Karpas-422 (cell line): Measurements from ENCODE around the gene NKAIN1. TPM values are rescaled to one million over a fixed set of nuclear protein-coding genes. Genes with fewer than 3 reads are reported as not detected.
"Not testable (repeated sequence)": the region's sequence is repeated elsewhere in the genome, so short reads cannot be mapped to it uniquely, and the experiment has no call there.

Source experiments
- DNase-seq: peaks from one replicate; pipeline ENCODE4 v3.0.0-alpha.2; 2015
- H2AFZ ChIP-seq: fragments of 200-600 bp; sonication (generic); 2 replicates; pipeline ENCODE4 v1.6.1; 2014; ENCODE audit warnings: antibody characterized with exemption, low read length, mixed read lengths
- H3K27ac ChIP-seq: fragments of 200-600 bp; sonication (generic); 2 replicates; pipeline ENCODE4 v1.5.1; 2014; ENCODE audit warnings: mild to moderate bottlenecking, low read length, moderate library complexity
- H3K27me3 ChIP-seq: fragments of 200-600 bp; sonication (generic); 2 replicates; pipeline ENCODE4 v1.6.1; 2014; ENCODE audit warnings: low read length, mixed read lengths
- H3K36me3 ChIP-seq: fragments of 200-600 bp; sonication (generic); 2 replicates; pipeline ENCODE4 v1.6.1; 2014; ENCODE audit warnings: low read length, mixed read lengths; ENCODE audit not compliant: insufficient read depth
- H3K4me1 ChIP-seq: fragments of 200-600 bp; sonication (generic); 2 replicates; pipeline ENCODE4 v1.6.1; 2014; ENCODE audit warnings: mild to moderate bottlenecking, low read length, mixed read lengths
- H3K4me2 ChIP-seq: fragments of 200-600 bp; sonication (generic); 2 replicates; pipeline ENCODE4 v1.6.1; 2014; ENCODE audit warnings: low read length, low read depth, mild to moderate bottlenecking; ENCODE audit not compliant: poor library complexity, severe bottlenecking
- H3K4me3 ChIP-seq: fragments of 200-600 bp; sonication (generic); 2 replicates; pipeline ENCODE4 v1.5.1; 2014; ENCODE audit warnings: mild to moderate bottlenecking, antibody characterized with exemption, low read length, mixed read lengths
- H3K79me2 ChIP-seq: fragments of 200-600 bp; sonication (generic); 2 replicates; pipeline ENCODE4 v1.6.1; 2014; ENCODE audit warnings: mild to moderate bottlenecking, low read length, mixed read lengths
- H3K9ac ChIP-seq: fragments of 200-600 bp; sonication (generic); 2 replicates; pipeline ENCODE4 v1.6.0; 2014; ENCODE audit warnings: low read length
- H3K9me2 ChIP-seq: fragments of 200-600 bp; sonication (generic), shearing (Covaris generic); replicated peaks from 2 replicates; pipeline ENCODE4 v1.6.0; 2014; ENCODE audit warnings: mild to moderate bottlenecking, low read length, moderate library complexity; ENCODE audit not compliant: insufficient read depth
- H3K9me3 ChIP-seq: fragments of 300-700, 200-600 bp; sonication (generic); 2 replicates; pipeline ENCODE4 v1.6.1; 2014; ENCODE audit warnings: low read length, mixed read lengths
- H4K20me1 ChIP-seq: fragments of 200-600 bp; sonication (generic); 2 replicates; pipeline ENCODE4 v1.6.1; 2014; ENCODE audit warnings: mild to moderate bottlenecking, antibody characterized with exemption, low read length, low read depth; ENCODE audit not compliant: insufficient read depth
- total RNA-seq: library from RNA; depleted of rRNA; stranded (reverse); fragments of >200 nt; shearing (Covaris generic); gene quantifications from 2 replicates; pipeline ENCODE4 v1.2.3, GENCODE V29; 2014; ENCODE audit warnings: low replicate concordance

Gene NKAIN1
- total RNA-seq, 1 experiment from 2014 or later: not detected

DNA sequence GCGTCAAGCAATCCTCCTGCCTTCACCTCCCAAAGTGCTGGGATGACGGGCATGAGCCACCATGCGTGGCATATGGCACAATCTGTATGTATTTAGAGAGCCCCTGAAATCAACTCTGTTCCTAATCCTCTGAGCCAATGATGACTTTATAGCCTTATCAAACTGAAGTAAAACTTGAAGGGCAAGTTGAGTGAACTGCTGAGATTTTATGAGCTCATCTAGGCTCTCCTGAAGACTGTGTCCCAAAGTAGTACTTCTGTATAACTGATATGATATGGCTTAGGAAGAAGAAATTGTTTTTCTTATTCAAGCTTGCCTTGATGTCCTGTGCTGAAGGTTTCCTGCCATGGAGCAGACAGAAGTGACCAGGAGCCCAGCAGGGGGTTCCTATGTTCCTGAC lies 23.7 kb upstream of the NKAIN1 start:
- Histone ChIP-seq H3K9me3 (no peaks in the 10 kb centered on the region), H2AFZ (no peak overlapping the region), H3K79me2 (peaks cover 2% of the 10 kb centered on the region), H3K36me3 (peaks cover 51% of the 10 kb centered on the region), H3K4me3 (no peak overlapping the region), H3K9ac (no peak overlapping the region), H4K20me1 (no peaks in the 10 kb centered on the region), H3K27me3 (no peaks in the 10 kb centered on the region), H3K4me1 (no peaks in the 10 kb centered on the region), H3K4me2 (no peak overlapping the region), H3K27ac (no peak overlapping the region), H3K9me2 (no peaks in the 10 kb centered on the region)
- DNase-seq: no peak

DNA sequence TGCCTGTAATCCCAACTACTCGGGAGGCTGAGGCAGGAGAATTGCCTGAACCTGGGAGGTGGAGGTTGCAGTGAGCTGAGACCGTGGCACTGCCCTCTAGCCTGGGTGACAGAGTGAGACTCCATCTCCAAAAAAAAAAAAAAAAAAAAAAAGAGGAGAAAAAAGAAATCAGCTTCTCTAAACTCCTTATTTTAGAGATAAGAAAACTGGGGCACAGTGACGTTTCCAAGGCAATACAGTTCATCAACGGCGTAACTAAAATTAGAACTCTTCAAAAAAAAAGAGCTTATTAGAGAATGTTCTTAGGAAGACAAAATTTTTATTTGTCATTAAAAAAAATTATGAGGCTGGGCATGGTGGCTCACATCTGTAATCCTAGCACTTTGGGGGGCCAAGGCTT lies 22.7 kb upstream of the NKAIN1 start:
- not testable (repeated sequence) for DNase-seq, H3K9me3 ChIP-seq, H3K4me2 ChIP-seq, H2AFZ ChIP-seq, H3K79me2 ChIP-seq, H3K9me2 ChIP-seq, H3K4me1 ChIP-seq, H3K27me3 ChIP-seq, H3K4me3 ChIP-seq, H3K27ac ChIP-seq, H3K9ac ChIP-seq, H4K20me1 ChIP-seq
- peaks cover 61% of the 10 kb centered on the region for H3K36me3 ChIP-seq

- Histone ChIP-seq H2AFZ (no peak overlapping the region), H3K36me3 (peaks cover 59% of the 10 kb centered on the region)
Observed at GRCh38 chr1:31261916-31262315, 22.2 kb upstream of the NKAIN1 start.

DNA sequence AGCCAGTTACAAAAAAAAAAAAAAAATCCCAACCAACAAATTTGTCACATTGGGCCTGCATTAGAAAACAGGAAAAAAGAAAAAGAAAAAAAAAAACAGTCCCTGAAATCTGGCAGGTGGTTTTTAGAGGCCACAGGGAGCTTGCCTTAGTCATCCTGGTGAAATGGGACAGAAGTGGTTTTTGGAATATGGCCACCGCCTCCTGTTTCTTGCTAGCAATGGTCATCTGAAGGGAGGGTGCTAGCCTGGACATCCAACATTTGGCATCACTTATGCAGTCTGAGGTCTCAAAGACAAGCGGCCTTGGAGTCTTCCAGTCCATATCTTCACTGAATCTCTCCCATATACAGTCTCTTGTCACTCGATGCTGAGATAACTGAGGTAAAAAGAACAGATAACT lies 20.1 kb upstream of the NKAIN1 start:
- peaks cover 46% of the 10 kb centered on the region; the same call in 1 of the 2 replicates for H3K36me3 ChIP-seq

More at GRCh38 chr1:31261916-31262315, 22.2 kb upstream of the NKAIN1 start:
- Histone ChIP-seq H3K27me3 (no peaks in the 10 kb centered on the region), H3K9me2 (no peaks in the 10 kb centered on the region), H3K79me2 (peaks cover 2% of the 10 kb centered on the region), H4K20me1 (no peaks in the 10 kb centered on the region), H3K27ac (no peak overlapping the region), H3K4me2 (no peak overlapping the region), H3K4me1 (peaks cover 13% of the 10 kb centered on the region), H3K4me3 (no peak overlapping the region), H3K9me3 (no peaks in the 10 kb centered on the region), H3K9ac (no peak overlapping the region)
- DNase-seq: no peak

DNA sequence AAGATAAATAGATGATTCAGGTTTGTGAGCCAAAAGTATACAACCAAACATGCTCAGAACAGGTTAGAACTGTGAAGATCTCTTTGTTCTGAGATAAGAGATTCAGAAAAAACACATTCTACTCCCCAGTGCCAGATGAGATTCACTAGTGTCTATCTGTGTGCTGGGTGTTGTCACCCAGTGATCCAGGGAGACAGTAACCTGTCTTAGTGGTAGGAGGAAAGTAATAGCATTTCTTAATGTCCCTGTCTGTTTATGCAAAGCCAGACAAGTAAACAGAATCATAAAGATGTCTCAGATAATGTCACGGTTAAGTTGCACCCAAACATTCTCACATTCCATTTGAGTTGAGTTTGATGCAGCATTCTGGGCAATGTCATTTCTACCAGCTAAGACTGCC lies 18.9 kb upstream of the NKAIN1 start:
- Histone ChIP-seq H3K4me1 (peaks cover 26% of the 10 kb centered on the region), H3K4me3 (no peak overlapping the region), H2AFZ (no peak overlapping the region), H3K27ac (no peak overlapping the region), H3K9me2 (no peaks in the 10 kb centered on the region), H3K9ac (no peak overlapping the region), H3K4me2 (no peak overlapping the region), H3K79me2 (no peaks in the 10 kb centered on the region), H3K27me3 (no peaks in the 10 kb centered on the region), H4K20me1 (no peaks in the 10 kb centered on the region), H3K36me3 (peaks cover 34% of the 10 kb centered on the region; the same call in 1 of the 2 replicates), H3K9me3 (no peaks in the 10 kb centered on the region)
- no peak for DNase-seq

More for the DNA sequence above, 20.1 kb upstream of the NKAIN1 start:
- no peaks in the 10 kb centered on the region for H4K20me1 ChIP-seq
- H3K79me2 ChIP-seq: no peaks in the 10 kb centered on the region
- H3K4me2 ChIP-seq: no peak overlapping the region
- H3K9me3 ChIP-seq: no peaks in the 10 kb centered on the region
- no peaks in the 10 kb centered on the region for H3K9me2 ChIP-seq
- H3K27ac ChIP-seq: no peak overlapping the region
- no peak overlapping the region for H3K4me3 ChIP-seq
- DNase-seq: no peak
- no peaks in the 10 kb centered on the region for H3K27me3 ChIP-seq
- H2AFZ ChIP-seq: no peak overlapping the region
- H3K9ac ChIP-seq: no peak overlapping the region
- H3K4me1 ChIP-seq: peaks cover 26% of the 10 kb centered on the region

GRCh38 chr1:31257213-31257612 lies 17.5 kb upstream of the NKAIN1 start:
- DNase-seq: no peak
- H3K4me3 ChIP-seq: no peak overlapping the region

GRCh38 chr1:31249854-31250253 lies 10.2 kb upstream of the NKAIN1 start:
- Histone ChIP-seq H3K27me3 (no peaks in the 10 kb centered on the region), H3K4me2 (no peak overlapping the region), H3K27ac (no peak overlapping the region), H3K36me3 (no peaks in the 10 kb centered on the region), H2AFZ (no peak overlapping the region), H3K9me2 (no peaks in the 10 kb centered on the region), H3K9ac (no peak overlapping the region), H3K4me3 (no peak overlapping the region), H3K4me1 (no peaks in the 10 kb centered on the region), H4K20me1 (no peaks in the 10 kb centered on the region), H3K79me2 (no peaks in the 10 kb centered on the region), H3K9me3 (no peaks in the 10 kb centered on the region)
- no peak for DNase-seq

More at GRCh38 chr1:31257213-31257612, 17.5 kb upstream of the NKAIN1 start:
- no peaks in the 10 kb centered on the region for H3K9me2 ChIP-seq
- no peak overlapping the region for H2AFZ ChIP-seq
- H3K27ac ChIP-seq: no peak overlapping the region
- no peak overlapping the region for H3K4me2 ChIP-seq
- peaks cover 26% of the 10 kb centered on the region for H3K4me1 ChIP-seq
- H3K79me2 ChIP-seq: no peaks in the 10 kb centered on the region
- peaks cover 31% of the 10 kb centered on the region; the same call in 1 of the 2 replicates for H3K36me3 ChIP-seq
- no peak overlapping the region for H3K9ac ChIP-seq
- H3K27me3 ChIP-seq: no peaks in the 10 kb centered on the region
- no peaks in the 10 kb centered on the region for H4K20me1 ChIP-seq
- H3K9me3 ChIP-seq: no peaks in the 10 kb centered on the region

DNA sequence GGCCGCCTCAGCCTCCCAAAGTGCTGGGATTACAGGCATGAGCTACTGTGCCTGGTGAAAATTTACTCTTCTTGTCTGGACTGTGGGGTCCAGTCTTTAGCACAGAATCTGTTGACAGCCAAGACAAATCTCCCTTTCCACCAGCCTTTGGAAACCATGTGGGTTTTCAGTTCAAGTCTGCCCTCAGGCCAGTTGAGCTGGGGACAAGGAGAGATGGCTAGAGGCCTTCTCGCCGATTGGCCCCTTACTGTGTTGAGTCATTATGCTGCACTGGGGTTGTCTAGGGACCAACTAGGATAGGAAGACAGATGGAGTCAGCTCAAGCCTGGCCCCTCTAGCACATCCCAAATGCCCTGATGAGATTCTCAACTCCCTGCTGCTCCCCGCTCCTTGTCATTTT lies 8.6 kb upstream of the NKAIN1 start:
- H3K27me3 ChIP-seq: no peaks in the 10 kb centered on the region
- no peak for DNase-seq
- no peak overlapping the region for H3K4me3 ChIP-seq
- no peak overlapping the region for H3K27ac ChIP-seq
- no peaks in the 10 kb centered on the region for H3K36me3 ChIP-seq
- H4K20me1 ChIP-seq: no peaks in the 10 kb centered on the region
- no peaks in the 10 kb centered on the region for H3K79me2 ChIP-seq
- H3K9me3 ChIP-seq: no peaks in the 10 kb centered on the region
- H2AFZ ChIP-seq: no peak overlapping the region
- H3K9ac ChIP-seq: no peak overlapping the region
- H3K4me2 ChIP-seq: no peak overlapping the region
- H3K4me1 ChIP-seq: no peaks in the 10 kb centered on the region
- no peaks in the 10 kb centered on the region for H3K9me2 ChIP-seq

DNA sequence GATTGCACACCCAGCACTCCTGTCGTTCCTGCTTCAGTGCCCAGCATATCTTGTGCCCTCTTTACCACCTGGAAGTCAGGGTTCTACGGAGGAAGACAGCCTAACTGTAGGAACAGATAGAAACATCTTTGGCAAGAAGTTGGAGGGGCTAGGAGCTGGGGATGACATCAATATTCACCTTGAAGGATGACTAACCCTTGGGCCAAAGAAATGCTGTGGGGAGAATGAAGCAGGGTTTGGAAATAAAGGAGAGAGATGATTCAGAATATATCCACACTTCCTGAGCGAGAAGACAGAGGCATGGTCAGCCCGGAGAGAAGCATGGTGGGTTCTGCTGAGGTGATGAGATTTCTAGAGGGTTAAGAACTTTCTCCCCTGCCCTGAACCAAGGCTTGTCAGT lies 4.6 kb upstream of the NKAIN1 start:
- H3K9me2 ChIP-seq: no peaks in the 10 kb centered on the region
- no peaks in the 10 kb centered on the region for H3K27me3 ChIP-seq
- no peaks in the 10 kb centered on the region for H4K20me1 ChIP-seq
- no peaks in the 10 kb centered on the region for H3K9me3 ChIP-seq
- no peaks in the 10 kb centered on the region for H3K79me2 ChIP-seq
- H3K4me1 ChIP-seq: peaks cover 4% of the 10 kb centered on the region
- no peaks in the 10 kb centered on the region for H3K36me3 ChIP-seq
- DNase-seq: no peak
- no peak overlapping the region for H2AFZ ChIP-seq
- no peak overlapping the region for H3K4me2 ChIP-seq
- H3K27ac ChIP-seq: no peak overlapping the region
- no peak overlapping the region for H3K4me3 ChIP-seq
- no peak overlapping the region for H3K9ac ChIP-seq
